OCI-LY3 (cell line): ENCODE measurements around the gene GLDN.
A peak's percentile ranks its signal among the peaks of the same experiment; 100 is the strongest.

ENCODE experiments used
- H2AFZ ChIP-seq: fragments of 200-600, 300-600 bp; shearing (Covaris generic); 2 replicates; pipeline ENCODE4 v1.6.0; 2014; ENCODE audit warnings: antibody characterized with exemption, low read depth, low read length
- H3K27ac ChIP-seq: fragments of 200-600, 300-600 bp; sonication (generic); 2 replicates; pipeline ENCODE4 v1.5.1; 2014; ENCODE audit warnings: mild to moderate bottlenecking, low read length, moderate library complexity, mixed read lengths
- H3K27me3 ChIP-seq: fragments of 200-600, 300-600 bp; sonication (generic); 2 replicates; pipeline ENCODE4 v1.6.1; 2014; ENCODE audit warnings: low read depth, low read length, mixed read lengths
- H3K36me3 ChIP-seq: fragments of 200-600, 300-600 bp; sonication (generic); replicated peaks from 2 replicates; pipeline ENCODE3; 2014; ENCODE audit warnings: low read depth, low read length, mixed read lengths
- H3K4me1 ChIP-seq: fragments of 300-600, 200-600 bp; sonication (generic); 2 replicates; pipeline ENCODE4 v1.6.1; 2014; ENCODE audit warnings: low read length, mixed read lengths
- H3K4me2 ChIP-seq: fragments of 200-600, 300-600 bp; sonication (generic); 2 replicates; pipeline ENCODE4 v1.6.1; 2014; ENCODE audit warnings: low read length, mixed read lengths
- H3K4me3 ChIP-seq: fragments of 300-600, 200-600 bp; sonication (generic); 2 replicates; pipeline ENCODE4 v1.5.1; 2014; ENCODE audit warnings: antibody characterized with exemption, mild to moderate bottlenecking, low read length, moderate library complexity
- H3K79me2 ChIP-seq: fragments of 300-600, 200-600 bp; shearing (Covaris generic); 2 replicates; pipeline ENCODE4 v1.6.1; 2014; ENCODE audit warnings: mild to moderate bottlenecking, low read length, mixed read lengths
- H3K9ac ChIP-seq: fragments of 300-600, 200-600 bp; shearing (Covaris generic); 2 replicates; pipeline ENCODE4 v1.6.0; 2014; ENCODE audit warnings: mild to moderate bottlenecking, low read length, moderate library complexity
- H3K9me3 ChIP-seq: fragments of 200-600, 300-600 bp; shearing (Covaris generic); 2 replicates; pipeline ENCODE4 v1.6.1; 2014; ENCODE audit warnings: low read length, mixed read lengths; ENCODE audit not compliant: insufficient read depth
- H4K20me1 ChIP-seq: fragments of 200-600, 300-600 bp; sonication (generic); 2 replicates; pipeline ENCODE4 v1.6.1; 2016; ENCODE audit warnings: low read length, mixed read lengths; ENCODE audit not compliant: insufficient read depth
- EZH2phosphoT487 ChIP-seq: fragments of 200-600 bp; shearing (Covaris generic); IDR thresholded peaks from 2 replicates; pipeline ENCODE4 v1.6.1; 2018; ENCODE audit warnings: antibody characterized with exemption, mixed run types, low read depth
- TF ChIP-seq, protein P1 (sequence below): fragments of 200-600, 300-600 bp; sonication (generic); IDR thresholded peaks from 2 replicates; pipeline ENCODE4 v1.5.1; 2014; ENCODE audit warnings: antibody characterized with exemption, low read length, low read depth

The GLDN gene

DNA sequence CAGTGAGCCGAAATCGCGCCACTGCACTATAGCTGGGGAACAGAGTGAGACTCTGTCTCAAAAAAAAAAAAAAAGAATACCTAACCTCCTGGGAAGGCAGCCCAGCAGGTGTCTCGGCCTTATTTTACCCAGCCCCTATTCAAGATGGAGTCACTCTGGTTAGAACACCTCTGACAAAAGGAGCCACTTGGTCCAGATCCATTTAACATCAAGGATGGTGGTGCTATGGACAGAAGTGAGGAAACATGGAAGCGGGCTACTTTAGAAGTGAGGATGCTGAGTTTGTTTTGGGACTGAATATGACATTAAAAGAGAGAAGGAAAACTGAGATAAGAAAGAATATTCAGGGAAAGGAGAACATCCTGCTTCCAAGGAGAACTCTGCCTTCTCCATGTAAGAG lies 14.7 kb downstream of the GLDN start:
- TF ChIP-seq, protein P1, sequence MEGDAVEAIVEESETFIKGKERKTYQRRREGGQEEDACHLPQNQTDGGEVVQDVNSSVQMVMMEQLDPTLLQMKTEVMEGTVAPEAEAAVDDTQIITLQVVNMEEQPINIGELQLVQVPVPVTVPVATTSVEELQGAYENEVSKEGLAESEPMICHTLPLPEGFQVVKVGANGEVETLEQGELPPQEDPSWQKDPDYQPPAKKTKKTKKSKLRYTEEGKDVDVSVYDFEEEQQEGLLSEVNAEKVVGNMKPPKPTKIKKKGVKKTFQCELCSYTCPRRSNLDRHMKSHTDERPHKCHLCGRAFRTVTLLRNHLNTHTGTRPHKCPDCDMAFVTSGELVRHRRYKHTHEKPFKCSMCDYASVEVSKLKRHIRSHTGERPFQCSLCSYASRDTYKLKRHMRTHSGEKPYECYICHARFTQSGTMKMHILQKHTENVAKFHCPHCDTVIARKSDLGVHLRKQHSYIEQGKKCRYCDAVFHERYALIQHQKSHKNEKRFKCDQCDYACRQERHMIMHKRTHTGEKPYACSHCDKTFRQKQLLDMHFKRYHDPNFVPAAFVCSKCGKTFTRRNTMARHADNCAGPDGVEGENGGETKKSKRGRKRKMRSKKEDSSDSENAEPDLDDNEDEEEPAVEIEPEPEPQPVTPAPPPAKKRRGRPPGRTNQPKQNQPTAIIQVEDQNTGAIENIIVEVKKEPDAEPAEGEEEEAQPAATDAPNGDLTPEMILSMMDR = no peak
- no peak for TF ChIP-seq EZH2phosphoT487

DNA sequence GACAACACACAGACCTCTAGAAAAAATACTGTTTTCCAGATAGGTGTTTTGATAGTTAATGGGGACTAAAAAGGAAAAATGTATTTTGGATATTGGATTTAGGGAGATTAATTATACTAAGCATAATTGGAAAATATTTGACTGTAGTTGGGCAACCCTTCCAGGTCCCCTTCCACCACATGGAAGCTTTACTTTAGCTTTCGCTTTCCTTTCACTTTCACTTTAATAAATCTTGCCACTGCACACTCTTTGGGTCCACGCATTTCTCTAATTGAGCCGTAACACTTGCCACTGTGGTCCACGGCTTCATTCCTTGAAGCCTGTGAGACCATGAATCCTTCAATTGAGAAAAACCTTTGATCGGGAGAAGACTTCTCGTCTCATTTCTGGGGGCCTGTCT lies 15.5 kb downstream of the GLDN start:
- H3K9ac ChIP-seq = no peak overlapping the region
- no peak overlapping the region for H3K27ac ChIP-seq
- H2AFZ ChIP-seq = 0 out of 2 replicates have a peak overlapping the region, but pooled peaks have one; percentile 14
- no peaks in the 10 kb centered on the region for H3K9me3 ChIP-seq
- TF ChIP-seq, protein P1 = no peak
- no peak for TF ChIP-seq EZH2phosphoT487
- H3K4me1 ChIP-seq = 0 out of 2 replicates have a peak, but pooled peaks cover 4% of the 10 kb centered on the region
- H3K4me3 ChIP-seq = no peak overlapping the region
- H3K4me2 ChIP-seq = no peak overlapping the region
- H3K27me3 ChIP-seq = no peaks in the 10 kb centered on the region
- H3K36me3 ChIP-seq = no peaks in the 10 kb centered on the region
- H3K79me2 ChIP-seq = no peaks in the 10 kb centered on the region
- no peaks in the 10 kb centered on the region for H4K20me1 ChIP-seq

More for the DNA sequence above, 14.7 kb downstream of the GLDN start:
- Histone ChIP-seq H3K79me2 (no peaks in the 10 kb centered on the region), H3K4me3 (no peak overlapping the region), H3K9me3 (no peaks in the 10 kb centered on the region), H3K4me1 (0 out of 2 replicates have a peak, but pooled peaks cover 4% of the 10 kb centered on the region), H3K36me3 (no peaks in the 10 kb centered on the region), H4K20me1 (no peaks in the 10 kb centered on the region), H3K27ac (no peak overlapping the region), H3K4me2 (no peak overlapping the region), H2AFZ (no peak overlapping the region), H3K9ac (no peak overlapping the region), H3K27me3 (no peaks in the 10 kb centered on the region; the same call in 1 of the 2 replicates)

DNA sequence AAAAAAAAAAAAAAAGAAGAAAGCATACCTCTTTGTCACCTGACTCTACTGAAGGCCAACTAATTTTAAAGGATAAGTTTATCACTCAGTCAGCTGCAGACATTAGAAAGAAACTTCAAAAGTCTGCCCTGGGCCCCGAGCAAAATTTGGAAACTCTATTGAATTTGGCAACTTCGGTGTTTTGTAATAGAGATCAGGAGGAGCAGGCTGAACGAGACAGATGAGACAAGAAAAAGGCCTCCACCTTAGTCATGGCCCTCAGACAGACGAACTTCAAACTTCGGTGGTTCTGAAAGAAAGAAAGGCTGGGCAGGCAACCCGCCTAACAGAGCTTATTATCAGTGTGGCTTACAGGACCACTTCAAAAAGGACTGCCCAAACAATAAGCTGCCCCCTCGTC lies 18.5 kb downstream of the GLDN start:
- Histone ChIP-seq H3K4me1 (0 out of 2 replicates have a peak, but pooled peaks cover 4% of the 10 kb centered on the region), H3K27ac (no peak overlapping the region), H4K20me1 (no peaks in the 10 kb centered on the region), H3K79me2 (no peaks in the 10 kb centered on the region), H2AFZ (no peak overlapping the region), H3K9me3 (no peaks in the 10 kb centered on the region), H3K27me3 (peaks cover 8% of the 10 kb centered on the region; the same call in 1 of the 2 replicates), H3K4me2 (no peak overlapping the region), H3K36me3 (no peaks in the 10 kb centered on the region), H3K9ac (no peak overlapping the region), H3K4me3 (no peak overlapping the region)
- TF ChIP-seq EZH2phosphoT487 = no peak
- TF ChIP-seq, protein P1 = no peak

DNA sequence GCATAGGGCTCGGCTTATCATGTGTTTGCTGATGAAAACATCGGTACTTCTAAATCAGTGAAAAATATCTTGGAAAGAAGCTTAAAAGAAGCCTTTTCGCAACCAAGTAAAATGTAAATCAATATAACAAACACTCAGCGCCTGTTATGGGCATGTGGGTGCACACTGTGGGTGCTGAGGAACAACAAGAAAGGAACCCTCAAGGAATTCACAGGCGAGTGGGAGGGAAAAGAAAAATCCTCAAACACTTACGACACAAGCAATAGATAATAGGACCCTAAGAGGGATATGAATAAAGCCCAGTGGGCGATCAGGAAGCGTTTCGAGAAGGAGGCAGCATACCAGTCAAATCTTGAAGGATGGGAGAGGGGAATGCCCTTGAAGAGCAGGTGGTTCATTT lies 21.9 kb downstream of the GLDN start:
- no peaks in the 10 kb centered on the region for H3K36me3 ChIP-seq
- no peak overlapping the region for H3K9ac ChIP-seq
- H4K20me1 ChIP-seq = no peaks in the 10 kb centered on the region
- H3K27me3 ChIP-seq = peaks cover 8% of the 10 kb centered on the region; the same call in 1 of the 2 replicates
- no peaks in the 10 kb centered on the region for H3K4me1 ChIP-seq
- no peak overlapping the region for H3K27ac ChIP-seq
- no peak overlapping the region for H3K4me3 ChIP-seq
- H3K79me2 ChIP-seq = no peaks in the 10 kb centered on the region
- no peak overlapping the region for H2AFZ ChIP-seq
- no peak for TF ChIP-seq EZH2phosphoT487
- TF ChIP-seq, protein P1 = no peak
- no peak overlapping the region for H3K4me2 ChIP-seq
- no peaks in the 10 kb centered on the region for H3K9me3 ChIP-seq
